Astrocyte of the spinal cord (primary cell): ENCODE measurements around the gene ROR1.

Experiments used
- DNase-seq: peaks from one replicate; pipeline ENCODE4 v3.0.0; 2011; ENCODE audit warnings: low read depth, low spot score
- H3K4me3 ChIP-seq: 2 replicates; pipeline ENCODE4 v1.5.1; 2011; ENCODE audit warnings: low read depth, mild to moderate bottlenecking, low read length, moderate library complexity
- in situ Hi-C: cut with HindIII; loops from 2 replicates; pipeline ENCODE4 v1.10.0; 2017; ENCODE audit warnings: low sequenced_read_pairs
- TF ChIP-seq, protein P1 (sequence below): IDR thresholded peaks from 2 replicates; pipeline ENCODE4 v1.5.1; 2012; ENCODE audit warnings: low read depth, mild to moderate bottlenecking, low read length, inconsistent platforms

ROR1 gene

DNA sequence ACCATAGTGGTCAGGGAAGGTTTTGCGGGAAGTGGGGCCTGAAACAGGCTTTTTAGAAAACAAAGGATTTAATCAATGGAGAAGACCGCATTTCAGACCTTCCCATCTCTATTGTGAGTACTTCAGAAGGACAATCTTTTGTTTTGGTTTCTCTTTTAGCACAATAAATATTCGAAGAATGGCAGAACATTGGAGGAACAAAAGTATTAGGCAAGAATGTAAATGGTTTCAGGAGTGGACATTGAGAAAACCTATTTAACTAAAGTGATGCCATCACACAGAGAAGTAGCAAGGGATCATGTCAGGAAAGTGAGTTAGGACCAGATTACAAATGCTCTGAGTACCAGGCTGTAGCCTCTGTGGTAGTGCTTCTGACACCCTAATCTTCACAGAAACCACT, 402.8 kb downstream of the ROR1 start:
- H3K4me3 ChIP-seq, result no peak overlapping the region
- in situ Hi-C loops, result no loop called here
- TF ChIP-seq, protein P1, sequence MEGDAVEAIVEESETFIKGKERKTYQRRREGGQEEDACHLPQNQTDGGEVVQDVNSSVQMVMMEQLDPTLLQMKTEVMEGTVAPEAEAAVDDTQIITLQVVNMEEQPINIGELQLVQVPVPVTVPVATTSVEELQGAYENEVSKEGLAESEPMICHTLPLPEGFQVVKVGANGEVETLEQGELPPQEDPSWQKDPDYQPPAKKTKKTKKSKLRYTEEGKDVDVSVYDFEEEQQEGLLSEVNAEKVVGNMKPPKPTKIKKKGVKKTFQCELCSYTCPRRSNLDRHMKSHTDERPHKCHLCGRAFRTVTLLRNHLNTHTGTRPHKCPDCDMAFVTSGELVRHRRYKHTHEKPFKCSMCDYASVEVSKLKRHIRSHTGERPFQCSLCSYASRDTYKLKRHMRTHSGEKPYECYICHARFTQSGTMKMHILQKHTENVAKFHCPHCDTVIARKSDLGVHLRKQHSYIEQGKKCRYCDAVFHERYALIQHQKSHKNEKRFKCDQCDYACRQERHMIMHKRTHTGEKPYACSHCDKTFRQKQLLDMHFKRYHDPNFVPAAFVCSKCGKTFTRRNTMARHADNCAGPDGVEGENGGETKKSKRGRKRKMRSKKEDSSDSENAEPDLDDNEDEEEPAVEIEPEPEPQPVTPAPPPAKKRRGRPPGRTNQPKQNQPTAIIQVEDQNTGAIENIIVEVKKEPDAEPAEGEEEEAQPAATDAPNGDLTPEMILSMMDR, result no peak
- no peak for DNase-seq

DNA sequence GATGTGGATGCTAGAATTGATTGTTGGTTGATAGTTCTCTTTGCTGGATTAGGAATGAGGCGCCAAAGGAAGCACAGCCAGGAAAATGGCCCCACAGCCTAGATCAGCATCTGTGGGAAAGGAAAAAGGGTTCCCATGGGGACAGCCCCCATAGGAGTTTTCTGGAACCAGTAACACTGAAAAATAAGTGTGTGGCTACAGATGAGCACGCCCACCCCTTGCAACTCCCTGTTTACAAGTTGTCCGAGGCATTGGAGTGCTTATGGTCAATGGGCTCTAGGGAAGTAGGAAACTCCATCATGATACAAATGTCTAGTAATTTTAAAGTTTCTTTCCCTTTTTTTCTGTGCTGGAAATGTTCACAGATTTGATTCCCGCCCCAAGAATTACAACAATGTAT, 405.8 kb downstream of the ROR1 start:
- H3K4me3 ChIP-seq, result no peak overlapping the region
- TF ChIP-seq, protein P1, result no peak
- DNase-seq, result no peak
- in situ Hi-C loops, result no loop called here

DNA sequence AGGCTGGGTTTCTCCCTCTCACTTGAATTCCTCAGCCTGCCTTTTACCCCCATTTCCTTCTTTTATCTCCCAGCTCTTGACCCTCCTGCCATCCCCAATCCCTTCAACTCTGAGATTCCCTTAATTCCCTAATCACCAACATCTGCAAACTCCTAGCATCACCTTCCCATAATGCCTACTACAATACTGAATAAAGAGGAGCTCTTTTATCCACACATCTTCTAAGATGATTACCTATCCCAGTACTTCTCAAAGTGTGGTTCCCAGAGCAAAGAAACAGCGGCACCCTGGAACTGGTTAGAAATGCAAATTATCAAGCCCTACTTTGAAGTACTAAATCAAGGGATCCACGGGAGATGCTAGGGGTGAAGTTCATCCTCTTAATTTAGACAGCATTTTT, 408.4 kb downstream of the ROR1 start:
- TF ChIP-seq, protein P1, result no peak

DNA sequence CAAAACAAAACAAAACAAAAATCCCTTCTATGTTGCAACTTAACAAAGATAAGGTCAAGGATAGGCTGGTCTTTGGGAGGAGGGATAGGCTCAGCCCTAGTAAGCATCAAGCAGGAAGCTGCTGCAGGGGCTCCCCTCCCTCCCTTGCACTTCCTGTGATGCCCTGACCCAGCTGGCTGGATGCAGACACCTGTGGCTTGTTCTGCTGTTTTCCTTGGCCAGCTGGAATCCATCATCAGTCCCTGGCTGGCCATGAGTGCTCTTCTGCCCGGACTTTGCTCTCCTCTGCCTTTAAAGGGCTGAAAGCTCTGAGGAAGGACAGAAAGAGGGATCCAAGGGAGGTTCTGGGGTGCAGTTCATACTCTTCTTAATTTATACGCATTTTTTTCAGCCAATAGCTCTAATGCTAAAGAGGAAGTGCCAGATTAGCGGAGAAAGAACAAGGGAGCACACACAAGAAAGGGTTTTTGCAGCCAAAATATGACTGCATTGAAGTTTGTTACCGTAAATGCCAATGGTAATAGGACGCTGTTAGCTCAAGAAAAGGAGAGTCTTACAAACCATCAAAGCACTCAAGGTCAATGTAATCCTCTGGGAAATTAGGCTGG, 409.7 kb downstream of the ROR1 start:
- no peak for DNase-seq
- TF ChIP-seq, protein P1, result no peak
- no peak overlapping the region for H3K4me3 ChIP-seq
- in situ Hi-C loops, result no loop called here

More for the DNA sequence above, 408.4 kb downstream of the ROR1 start:
- DNase-seq, result no peak
- H3K4me3 ChIP-seq, result no peak overlapping the region
- in situ Hi-C loops, result no loop called here

DNA sequence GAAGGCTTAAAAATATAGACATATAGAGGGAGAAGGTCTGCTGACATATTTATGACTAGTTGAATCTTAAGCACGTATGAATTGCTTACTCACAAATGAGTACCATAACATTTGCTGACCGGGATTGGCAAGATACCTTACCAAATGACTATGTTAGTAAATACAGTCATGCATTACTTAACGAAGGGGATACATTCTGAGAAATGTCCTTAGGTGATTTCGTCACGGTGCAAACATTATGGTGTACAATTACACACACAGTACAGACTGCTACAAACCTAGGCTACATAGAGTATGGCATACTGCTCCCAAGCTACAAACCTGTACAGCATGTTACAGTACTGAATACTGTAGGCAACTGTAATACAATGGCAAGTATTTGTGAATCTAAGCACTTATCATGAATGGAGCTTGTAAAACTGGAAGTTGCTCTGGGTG, 410.2 kb downstream of the ROR1 start:
- DNase-seq, result peak; percentile 18
- TF ChIP-seq, protein P1, result no peak
- no peak overlapping the region for H3K4me3 ChIP-seq
- in situ Hi-C loops, result no loop called here

DNA sequence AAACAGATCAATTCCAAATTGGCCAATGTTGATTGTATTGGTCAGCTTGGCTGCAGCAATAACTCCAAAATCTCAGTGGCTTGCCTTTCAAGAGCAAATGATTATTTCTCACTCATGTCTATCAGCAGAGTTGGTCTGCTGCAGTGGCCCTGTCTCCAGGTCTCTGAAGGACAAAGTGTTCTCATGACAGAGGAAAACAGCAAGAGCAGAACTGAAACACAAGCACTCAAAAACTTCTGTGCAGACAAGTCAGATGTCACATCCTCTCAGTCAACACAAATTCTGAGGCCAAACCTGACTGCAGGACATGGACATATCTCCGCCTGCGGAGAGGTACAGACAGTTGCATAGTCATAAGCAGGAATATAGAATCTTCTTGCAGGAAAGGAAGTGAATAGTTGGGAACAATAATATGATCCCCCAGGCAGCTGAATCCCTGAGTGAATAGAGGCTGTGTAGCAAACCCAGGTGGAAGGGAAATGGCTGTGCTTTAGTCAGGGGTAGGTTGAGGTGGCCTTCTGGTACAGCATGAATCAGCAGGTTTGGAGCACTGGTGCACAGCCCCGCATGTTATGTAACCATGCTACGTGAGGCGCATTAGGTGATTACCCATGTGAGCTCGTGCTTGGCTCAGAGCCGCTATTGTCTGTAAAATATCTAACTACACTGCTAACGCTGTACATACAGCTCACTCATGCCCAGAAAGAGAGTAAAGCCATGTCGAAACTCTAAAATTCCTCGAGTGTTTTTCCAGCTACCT, 412.5 kb downstream of the ROR1 start:
- TF ChIP-seq, protein P1, result no peak
- in situ Hi-C loops, result no loop called here

More for the DNA sequence above, 412.5 kb downstream of the ROR1 start:
- no peak overlapping the region for H3K4me3 ChIP-seq
- no peak for DNase-seq
